Smooth muscle cell (in vitro differentiated cells): ENCODE data around the gene SLU7. TPM values are rescaled to one million over a fixed set of nuclear protein-coding genes. Genes with fewer than 3 reads are reported as not detected.

Source experiments
- DNase-seq: peaks from one replicate; lab custom pipeline; 2025; ENCODE audit not compliant: unreplicated experiment; lab: John Stamatoyannopoulos, UW
- H2AFZ ChIP-seq: fragments of 200-600 bp; sonication (generic); 2 replicates; pipeline ENCODE4 v1.6.0; 2016; ENCODE audit warnings: antibody characterized with exemption, low read depth, mild to moderate bottlenecking
- H3F3A ChIP-seq: fragments of 200-600 bp; sonication (generic); 2 replicates; pipeline ENCODE4 v1.6.0; 2017; ENCODE audit warnings: antibody characterized with exemption, low read depth
- H3K27ac ChIP-seq: fragments of 200-600 bp; sonication (generic); 2 replicates; pipeline ENCODE4 v1.5.1; 2016; ENCODE audit warnings: low read depth, mild to moderate bottlenecking
- H3K27me3 ChIP-seq: fragments of 200-600 bp; sonication (generic); 2 replicates; pipeline ENCODE4 v1.6.1; 2016; ENCODE audit warnings: low read depth, mild to moderate bottlenecking
- H3K36me3 ChIP-seq: fragments of 200-600 bp; sonication (generic); 2 replicates; pipeline ENCODE4 v1.5.1; 2016; ENCODE audit warnings: low read depth
- H3K4me1 ChIP-seq: fragments of 200-600 bp; sonication (generic); 2 replicates; pipeline ENCODE4 v1.5.1; 2016; ENCODE audit warnings: low read depth
- H3K4me2 ChIP-seq: fragments of 200-600 bp; sonication (generic); 2 replicates; pipeline ENCODE4 v1.6.0; 2016; ENCODE audit warnings: mild to moderate bottlenecking
- H3K4me3 ChIP-seq: fragments of 200-600 bp; sonication (generic); 2 replicates; pipeline ENCODE4 v1.5.1; 2016; ENCODE audit warnings: mild to moderate bottlenecking
- H3K79me2 ChIP-seq: fragments of 200-600 bp; sonication (generic); 2 replicates; pipeline ENCODE4 v1.6.0; 2016; ENCODE audit warnings: low read depth, mild to moderate bottlenecking
- H3K9ac ChIP-seq: fragments of 200-600 bp; sonication (generic); 2 replicates; pipeline ENCODE4 v1.6.0; 2016; ENCODE audit warnings: low read depth
- H3K9me3 ChIP-seq: fragments of 200-600 bp; sonication (generic); replicated peaks from 2 replicates; pipeline ENCODE4 v1.5.1; 2016; ENCODE audit warnings: low read depth
- H4K20me1 ChIP-seq: fragments of 200-600 bp; sonication (generic); 2 replicates; pipeline ENCODE4 v1.6.0; 2016; ENCODE audit warnings: low read depth
- CTCF ChIP-seq: fragments of 200-600 bp; sonication (generic); IDR thresholded peaks from 2 replicates; pipeline ENCODE4 v1.5.1; 2017; ENCODE audit warnings: borderline replicate concordance, mild to moderate bottlenecking, antibody characterized with exemption; ENCODE audit not compliant: insufficient read depth, poor library complexity, severe bottlenecking
- WGBS: methylation state at CpG from one replicate; pipeline ENCODE4 v1.1.7; 2016; ENCODE audit warnings: low lambda C conversion rate; 5-methylcytosine and 5-hydroxymethylcytosine counted together
- polyA plus RNA-seq: library from polyadenylated mRNA; unstranded; fragments of >200 nt; fragmentation: Nextera tagmentation; extraction: Ambion mirVana; gene quantifications from 2 replicates; pipeline ENCODE4 v1.2.1, GENCODE V29; 2016
- total RNA-seq: library from RNA; depleted of rRNA; stranded (reverse); fragments of >200 nt; gene quantifications from 2 replicates; pipeline ENCODE4 v1.2.3, GENCODE V29; 2014

The SLU7 gene
- total and polyA plus RNA-seq, 2 experiments from 2014 or later = 46.3 to 48.1 TPM

GRCh38 chr5:160456480-160457177, 37.7 kb upstream of the SLU7 start:
- TF ChIP-seq CTCF = no peak
- WGBS = 95% methylated on average over 9 of the region's 9 CpGs
- Histone ChIP-seq H3K9ac (no peak overlapping the region), H3K4me2 (no peak overlapping the region), H3K36me3 (no peaks in the 10 kb centered on the region), H3K79me2 (no peaks in the 10 kb centered on the region), H2AFZ (no peak overlapping the region), H3F3A (no peaks in the 10 kb centered on the region), H4K20me1 (no peaks in the 10 kb centered on the region), H3K9me3 (no peaks in the 10 kb centered on the region), H3K4me3 (no peak overlapping the region), H3K27ac (no peak overlapping the region), H3K4me1 (no peaks in the 10 kb centered on the region), H3K27me3 (no peaks in the 10 kb centered on the region)
- DNase-seq = no peak

GRCh38 chr5:160455600-160455999, 36.7 kb upstream of the SLU7 start:
- Histone ChIP-seq H3K27ac (no peak overlapping the region), H3F3A (no peaks in the 10 kb centered on the region), H3K4me2 (no peak overlapping the region), H3K79me2 (no peaks in the 10 kb centered on the region), H3K36me3 (no peaks in the 10 kb centered on the region), H3K4me3 (no peak overlapping the region), H3K9ac (no peak overlapping the region), H3K27me3 (no peaks in the 10 kb centered on the region), H2AFZ (no peak overlapping the region), H3K9me3 (no peaks in the 10 kb centered on the region), H3K4me1 (no peaks in the 10 kb centered on the region), H4K20me1 (no peaks in the 10 kb centered on the region)
- 94% methylated on average over 4 of the region's 4 CpGs for WGBS
- no peak for DNase-seq
- no peak for TF ChIP-seq CTCF

- Histone ChIP-seq H2AFZ (no peak overlapping the region), H3K79me2 (no peaks in the 10 kb centered on the region), H3F3A (no peaks in the 10 kb centered on the region), H3K4me1 (no peaks in the 10 kb centered on the region), H3K36me3 (no peaks in the 10 kb centered on the region), H3K27me3 (no peaks in the 10 kb centered on the region), H3K27ac (no peak overlapping the region), H3K9ac (no peak overlapping the region), H3K9me3 (no peaks in the 10 kb centered on the region), H4K20me1 (no peaks in the 10 kb centered on the region), H3K4me3 (no peak overlapping the region), H3K4me2 (no peak overlapping the region)
- no peak for DNase-seq
- whole genome bisulfite sequencing = 86% methylated on average over 1 of the region's 1 CpG
- TF ChIP-seq CTCF = no peak
Measured at GRCh38 chr5:160453751-160454150, 34.9 kb upstream of the SLU7 start.

GRCh38 chr5:160452795-160453194, 33.9 kb upstream of the SLU7 start:
- H2AFZ ChIP-seq = no peak overlapping the region
- no peak for DNase-seq
- H3K4me2 ChIP-seq = no peak overlapping the region
- H4K20me1 ChIP-seq = no peaks in the 10 kb centered on the region
- no peaks in the 10 kb centered on the region for H3F3A ChIP-seq
- H3K4me1 ChIP-seq = no peaks in the 10 kb centered on the region
- H3K27me3 ChIP-seq = no peaks in the 10 kb centered on the region
- no peak overlapping the region for H3K9ac ChIP-seq
- no peaks in the 10 kb centered on the region for H3K36me3 ChIP-seq
- H3K27ac ChIP-seq = no peak overlapping the region
- 91% methylated on average over 6 of the region's 6 CpGs for WGBS
- H3K79me2 ChIP-seq = no peaks in the 10 kb centered on the region
- H3K9me3 ChIP-seq = no peaks in the 10 kb centered on the region
- H3K4me3 ChIP-seq = no peak overlapping the region
- TF ChIP-seq CTCF = no peak
